Activated CD4-positive, alpha-beta T cell treated with anti-CD3 and anti-CD28 coated beads, Interleukin-2, Interleukin-6, amounts not matched to agents 100 ng/mL and 50 ng/mL, durations not matched to agents 16 hours and 8 hours (primary cell): ENCODE results near the gene EXOSC1.
"Not testable (repeated sequence)": the region's sequence is repeated elsewhere in the genome, so short reads cannot be mapped to it uniquely, and the experiment has no call there.

Experiments used
- DNase-seq: peaks from one replicate; pipeline ENCODE4 v3.0.0-alpha.2; 2020

The EXOSC1 gene, protein sequence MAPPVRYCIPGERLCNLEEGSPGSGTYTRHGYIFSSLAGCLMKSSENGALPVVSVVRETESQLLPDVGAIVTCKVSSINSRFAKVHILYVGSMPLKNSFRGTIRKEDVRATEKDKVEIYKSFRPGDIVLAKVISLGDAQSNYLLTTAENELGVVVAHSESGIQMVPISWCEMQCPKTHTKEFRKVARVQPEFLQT

DNA sequence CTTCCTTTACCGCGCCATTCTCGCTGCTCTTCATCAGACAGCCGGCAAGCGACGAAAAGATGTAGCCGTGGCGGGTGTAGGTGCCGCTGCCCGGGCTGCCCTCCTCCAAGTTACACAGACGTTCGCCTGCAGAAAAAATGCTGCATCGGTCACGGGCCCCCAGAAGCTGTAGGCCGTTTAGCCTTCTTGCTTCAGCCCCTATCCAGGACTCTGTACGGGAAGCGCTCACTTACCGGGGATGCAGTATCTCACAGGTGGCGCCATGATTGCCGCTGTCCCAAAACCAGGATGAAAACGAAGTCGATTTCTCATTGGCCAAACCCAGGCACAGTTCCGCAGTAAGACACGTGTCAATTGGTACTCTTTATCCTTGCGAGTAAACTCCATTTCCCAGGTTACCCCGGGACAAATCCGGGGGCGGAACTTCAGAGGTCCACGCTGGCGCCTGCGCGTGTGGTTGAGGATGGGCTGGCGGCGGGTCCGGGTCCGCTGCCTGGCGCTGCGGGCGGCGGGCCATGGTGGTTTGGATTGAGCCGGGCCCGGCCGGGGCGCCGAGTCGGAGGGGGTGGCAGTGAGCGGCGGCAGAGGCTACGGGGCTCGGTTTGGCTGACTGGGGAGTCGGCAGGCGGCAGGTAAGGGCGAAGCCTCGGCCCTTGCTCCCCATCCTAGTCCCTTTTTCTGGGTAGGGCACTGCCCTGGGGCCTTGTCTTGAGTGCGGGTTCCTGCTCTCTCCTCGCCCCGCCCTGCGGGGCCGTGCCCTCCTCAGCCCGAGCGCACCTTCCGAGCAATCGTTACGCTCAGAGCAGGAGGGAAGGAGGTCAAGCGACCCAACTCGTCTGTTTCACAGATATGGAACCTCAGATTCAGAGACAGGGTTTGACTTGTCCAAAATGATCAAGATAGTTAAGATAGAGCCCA lies at the start of gene EXOSC1, which contains the start of gene ZDHHC16:
EXOSC1 (minus strand) TSS at position 285 of the 918 bp plus-strand sequence; CDS start at position 264, 21 bp downstream.
ZDHHC16 (plus strand) TSS at position 454 of the 918 bp plus-strand sequence. CDS start 5,501 bp downstream, outside the sequence.
- peak; percentile 97 for DNase-seq

DNA sequence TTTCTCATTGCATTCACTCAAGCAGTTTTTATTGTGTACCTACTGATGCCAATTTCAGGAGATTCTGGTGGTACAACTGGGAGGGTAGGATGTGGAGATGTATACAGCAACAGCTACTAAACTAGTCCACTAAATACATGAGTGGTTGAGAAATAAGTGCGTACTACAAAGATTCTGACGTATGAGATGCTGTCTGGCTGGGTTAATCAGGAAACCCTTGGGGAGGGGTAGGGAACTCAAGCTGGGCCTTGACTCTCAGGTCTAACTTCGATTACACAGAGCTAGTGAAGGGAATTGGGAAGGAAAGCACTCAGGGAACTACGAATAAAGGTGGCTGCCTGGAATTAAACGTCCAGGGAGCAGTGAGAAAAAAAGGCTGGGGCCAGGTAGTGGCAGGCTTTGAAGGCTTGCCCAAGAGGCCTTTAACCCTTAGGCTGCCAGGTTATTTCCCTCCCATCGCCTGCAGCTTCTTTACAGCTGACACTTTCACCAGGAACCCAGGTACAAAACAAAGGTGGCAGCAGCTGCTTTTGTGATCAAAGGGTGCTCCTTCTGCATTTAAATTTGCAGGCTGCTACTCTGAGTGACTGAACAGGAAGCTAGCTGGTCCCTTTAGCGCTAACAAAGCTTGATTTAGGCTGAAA lies 49.2 kb upstream of the EXOSC1 start:
- no peak for DNase-seq

DNA sequence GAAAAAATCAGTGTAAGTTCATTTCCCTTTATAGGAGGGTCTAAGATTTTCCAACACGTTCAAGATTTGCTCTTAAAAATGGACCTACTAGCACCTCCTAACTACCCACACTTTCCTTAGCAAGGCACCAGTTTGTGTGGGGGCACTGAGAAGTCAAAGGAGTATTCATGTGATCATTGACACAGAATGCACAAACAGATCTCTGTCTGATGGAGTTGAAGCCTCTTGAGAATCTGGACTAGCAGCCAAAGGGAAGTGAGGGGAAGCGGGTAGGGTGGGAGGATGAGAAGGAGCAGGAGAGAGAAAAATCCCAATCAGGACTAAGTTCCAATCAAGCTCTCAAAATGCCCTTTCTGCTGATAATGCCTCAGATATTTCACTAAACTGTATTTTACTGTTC lies 48.3 kb upstream of the EXOSC1 start:
- no peak for DNase-seq

DNA sequence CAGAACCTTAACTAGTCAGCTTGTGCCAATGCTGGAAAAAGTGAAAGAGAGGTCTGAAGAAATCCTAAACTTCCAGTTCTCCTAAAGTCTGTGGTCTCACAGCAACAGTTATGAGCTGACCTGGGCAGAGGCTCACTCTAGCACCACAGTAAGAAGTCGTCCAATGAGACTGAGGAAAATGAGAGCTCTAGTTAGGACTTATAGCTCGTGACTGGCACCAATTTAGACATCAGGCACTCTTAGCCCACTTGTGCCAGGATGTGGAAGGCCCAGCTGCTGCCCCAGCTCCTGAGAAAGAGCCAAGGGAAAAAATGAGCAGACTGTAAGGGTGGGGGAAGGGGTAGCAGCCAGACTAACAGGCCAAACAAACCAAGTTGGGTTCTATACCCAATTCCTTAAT lies 44.8 kb upstream of the EXOSC1 start:
- DNase-seq = no peak

DNA sequence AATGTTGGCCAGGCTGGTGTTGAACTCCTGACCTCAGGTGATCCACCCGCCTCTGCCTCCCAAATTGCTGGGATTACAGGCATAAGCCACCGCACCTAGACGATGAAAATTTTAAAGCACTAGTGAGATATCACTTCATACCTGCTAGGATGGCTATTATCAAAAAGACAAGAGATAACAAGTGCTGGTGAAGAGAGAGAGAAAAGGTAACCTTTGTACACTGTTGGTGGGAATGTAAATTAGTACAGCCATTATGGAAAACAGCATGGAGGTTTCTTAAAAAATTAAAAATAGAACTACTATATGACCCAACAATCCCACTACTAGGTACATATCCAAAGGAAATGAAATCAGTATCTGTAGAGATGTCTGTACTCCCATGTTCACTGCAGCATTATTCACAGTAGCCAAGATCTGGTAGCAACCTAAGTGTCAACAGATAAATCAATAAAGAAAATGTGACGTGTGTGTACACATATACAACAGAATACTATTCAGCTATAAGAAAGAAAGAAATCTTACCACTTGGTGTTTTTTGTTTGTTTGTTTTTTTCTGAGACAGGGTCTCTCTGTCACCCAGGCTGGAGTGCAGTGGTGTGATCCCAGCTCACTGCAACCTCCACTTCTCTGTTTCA lies 40.0 kb upstream of the EXOSC1 start:
- DNase-seq = no peak

DNA sequence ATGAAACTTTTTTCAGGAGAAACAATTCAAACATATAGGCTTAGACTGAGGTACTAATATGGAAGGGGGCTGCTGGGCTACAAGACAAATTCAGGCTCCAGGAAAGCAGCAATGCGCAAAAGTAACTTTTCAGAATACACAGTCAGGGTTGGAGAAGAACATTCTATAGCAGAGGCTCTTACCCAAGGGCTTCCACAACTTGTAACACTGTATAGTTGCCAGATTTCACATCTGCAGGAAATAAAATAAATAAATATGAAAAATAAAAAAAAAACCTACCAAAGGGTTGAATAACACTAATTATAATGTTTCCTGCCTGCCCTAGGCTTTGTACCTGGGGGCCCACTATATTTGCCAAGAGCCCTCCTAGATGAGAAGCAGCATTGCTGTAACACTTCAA lies 38.1 kb upstream of the EXOSC1 start:
- DNase-seq = no peak

DNA sequence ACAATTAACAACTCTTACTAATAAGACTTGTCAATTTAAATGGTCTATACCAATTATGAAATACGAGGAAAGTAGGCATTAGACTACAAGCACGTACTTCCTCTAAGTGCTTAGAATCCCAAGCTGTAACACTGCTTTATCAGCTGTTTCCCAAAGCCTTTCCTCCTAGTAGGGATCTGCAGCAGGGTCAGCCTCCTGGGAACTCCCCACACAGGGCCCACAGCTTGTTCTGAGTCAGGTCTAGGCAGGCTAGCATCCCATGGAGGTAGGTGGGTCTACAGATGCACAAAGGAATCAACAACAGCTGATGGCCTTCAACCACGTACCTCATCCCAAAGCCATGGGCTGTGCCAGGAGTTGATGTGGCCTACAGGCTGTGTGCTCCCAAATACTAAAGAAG lies 37.7 kb upstream of the EXOSC1 start:
- DNase-seq = no peak

DNA sequence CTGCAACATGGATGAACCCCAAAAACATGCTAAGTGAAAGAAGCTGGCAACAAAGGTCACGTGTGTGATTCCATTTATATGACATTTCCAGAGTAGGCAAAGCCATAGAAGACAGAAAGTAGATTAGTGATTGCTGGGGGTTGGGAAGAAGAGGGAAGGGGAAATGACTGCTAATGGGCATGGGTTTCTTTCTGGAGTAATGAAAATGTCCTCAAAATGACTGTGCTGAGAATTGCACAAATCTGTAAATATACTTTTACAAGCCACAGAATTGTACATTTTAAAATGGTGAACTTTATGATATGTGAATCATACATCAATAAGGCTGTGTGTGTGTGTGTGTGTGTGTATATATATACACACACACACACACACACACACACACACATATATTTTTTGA lies 36.6 kb upstream of the EXOSC1 start:
- DNase-seq = no peak

DNA sequence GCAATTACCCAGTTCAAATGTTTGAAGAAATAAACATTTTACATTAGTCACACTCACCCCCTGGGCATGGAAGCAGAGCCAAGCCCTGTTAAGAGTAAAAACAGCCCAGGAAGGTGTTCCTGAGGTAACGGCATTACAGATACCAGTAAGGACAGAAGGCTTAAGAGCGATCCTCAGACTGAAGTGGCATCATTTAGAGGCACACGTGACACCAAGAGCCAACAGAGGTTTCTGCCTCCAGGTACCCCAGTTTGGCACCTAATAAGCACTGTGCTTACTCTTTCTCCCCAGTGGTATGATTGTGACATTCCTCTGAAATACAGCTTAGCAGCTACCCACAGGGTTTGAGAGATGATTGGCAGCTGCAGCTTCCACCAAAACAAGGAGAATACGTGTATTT lies 35.3 kb upstream of the EXOSC1 start:
- DNase-seq = no peak

DNA sequence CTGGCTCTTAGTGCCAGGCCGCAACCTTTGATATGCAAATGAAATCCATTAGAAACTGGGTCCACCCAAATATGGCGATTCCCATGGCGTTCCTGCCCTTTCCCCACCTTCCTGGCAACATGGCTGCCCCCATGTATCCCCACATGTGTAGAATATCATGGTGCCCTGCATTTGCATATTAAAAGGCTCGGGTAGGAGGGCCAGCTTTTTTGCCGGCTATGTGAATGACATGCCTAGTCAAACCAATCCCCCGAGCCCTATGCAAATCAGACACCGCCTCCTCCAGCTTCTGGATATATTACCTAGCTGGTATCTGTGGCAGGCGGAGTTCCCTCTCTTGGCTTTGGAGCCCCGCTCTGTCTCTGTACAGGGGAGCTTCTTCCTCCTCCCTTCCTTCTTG lies 34.1 kb upstream of the EXOSC1 start:
- no peak for DNase-seq

DNA sequence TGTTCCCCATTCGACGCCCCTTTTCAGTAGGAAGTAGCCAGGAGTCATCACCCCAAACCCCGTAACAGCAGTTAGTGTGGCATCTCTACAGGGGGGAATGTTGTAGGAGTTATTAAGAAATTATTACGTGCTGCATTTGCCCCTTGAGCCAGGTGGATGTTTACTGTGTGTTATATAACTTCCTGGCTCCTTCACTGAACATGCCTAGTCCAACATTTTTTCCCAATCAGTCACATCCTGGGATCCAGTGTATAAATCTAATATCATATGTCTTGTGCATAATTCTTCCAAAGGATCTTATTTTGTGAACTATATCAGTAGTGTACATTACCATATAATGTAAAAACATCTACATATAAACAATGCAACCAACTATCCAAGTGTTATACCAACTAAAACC lies 33.6 kb upstream of the EXOSC1 start:
- DNase-seq = not testable (repeated sequence)

DNA sequence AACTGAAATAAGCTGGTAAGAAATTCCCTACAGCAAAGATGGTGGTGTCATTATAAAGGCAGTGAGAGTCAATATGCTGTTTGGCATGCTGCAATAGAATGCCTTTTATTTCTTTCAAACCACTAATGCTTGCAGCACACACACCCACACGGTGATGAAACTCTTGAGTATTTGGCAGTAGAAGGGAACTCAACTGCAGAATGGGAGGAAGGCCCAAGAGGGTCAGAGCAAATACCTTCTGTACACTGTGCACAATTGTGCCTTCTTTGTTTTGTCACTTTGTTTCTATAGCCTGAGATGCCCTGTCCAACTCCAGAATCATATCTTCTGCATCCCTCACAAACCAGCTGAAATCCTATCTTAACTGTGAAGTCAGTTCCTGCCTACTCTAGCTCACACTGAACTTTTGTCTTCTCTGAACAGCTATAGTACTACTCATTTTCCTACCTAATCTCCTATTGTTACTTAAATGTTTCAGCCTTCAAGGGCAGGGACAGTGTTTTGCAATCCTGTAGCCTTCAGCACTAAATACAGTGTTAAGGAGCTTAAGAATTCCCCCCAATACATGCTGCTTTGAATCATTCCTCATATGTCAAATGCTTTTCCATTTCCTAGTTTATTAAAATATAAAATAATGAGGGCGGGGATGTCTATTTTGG lies 30.3 kb upstream of the EXOSC1 start:
- DNase-seq = no peak

DNA sequence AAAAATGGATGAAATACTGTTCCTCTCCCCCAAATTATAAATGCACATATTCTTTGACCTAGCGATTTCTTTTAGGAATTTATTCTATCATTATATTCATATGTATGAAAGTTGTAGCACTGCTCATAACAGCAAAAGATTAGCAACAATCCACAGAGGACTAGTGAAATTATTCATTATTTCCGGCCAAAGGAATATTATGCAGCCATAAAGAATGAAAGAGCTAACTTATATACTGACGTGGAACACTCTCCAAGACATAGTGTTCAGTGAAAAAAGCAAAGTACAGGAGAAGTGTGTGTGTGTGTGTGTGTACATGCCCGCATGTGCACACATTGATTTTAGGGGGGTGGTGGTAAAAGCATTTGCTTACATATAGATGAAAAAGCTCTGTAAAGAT lies 29.1 kb upstream of the EXOSC1 start:
- DNase-seq = no peak

DNA sequence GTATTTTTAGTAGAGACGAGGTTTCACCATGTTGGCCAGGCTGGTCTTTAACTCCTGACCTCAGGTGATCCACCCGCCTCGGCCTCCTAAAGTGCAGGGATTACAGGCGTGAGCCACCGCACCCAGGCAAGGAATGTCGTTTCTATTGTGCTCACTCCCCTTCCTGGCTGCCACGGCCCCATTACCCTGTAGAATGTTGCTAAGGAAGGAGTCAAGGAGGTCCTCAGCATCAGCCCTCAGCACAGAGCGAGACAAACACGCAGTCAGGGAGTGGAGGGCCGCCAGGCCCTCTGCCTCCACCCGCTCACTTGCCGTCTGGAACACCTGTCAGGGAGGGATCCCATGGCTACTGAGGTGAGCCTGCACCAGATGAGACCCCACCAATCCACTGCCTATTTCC lies 23.0 kb upstream of the EXOSC1 start:
- DNase-seq = not testable (repeated sequence)

DNA sequence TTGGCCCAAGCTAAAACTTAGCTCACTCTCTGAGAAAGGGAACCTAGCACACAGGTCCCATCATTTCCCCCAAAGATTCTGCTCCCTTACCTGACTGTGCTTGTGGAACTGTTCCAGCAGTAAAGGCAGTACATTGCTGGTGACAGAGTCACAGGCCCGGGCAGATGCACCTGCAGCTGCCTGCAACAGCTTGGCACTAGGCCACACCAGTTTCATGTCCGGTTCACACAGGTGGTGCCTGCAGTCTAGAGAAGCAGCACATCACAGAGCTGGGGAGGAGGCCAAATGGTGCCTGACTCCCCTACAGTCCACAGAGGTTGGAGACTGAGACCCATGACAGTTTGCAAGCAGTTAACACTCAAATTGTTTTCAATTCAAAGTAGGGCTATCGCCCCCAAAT lies 22.4 kb upstream of the EXOSC1 start:
- DNase-seq = no peak

DNA sequence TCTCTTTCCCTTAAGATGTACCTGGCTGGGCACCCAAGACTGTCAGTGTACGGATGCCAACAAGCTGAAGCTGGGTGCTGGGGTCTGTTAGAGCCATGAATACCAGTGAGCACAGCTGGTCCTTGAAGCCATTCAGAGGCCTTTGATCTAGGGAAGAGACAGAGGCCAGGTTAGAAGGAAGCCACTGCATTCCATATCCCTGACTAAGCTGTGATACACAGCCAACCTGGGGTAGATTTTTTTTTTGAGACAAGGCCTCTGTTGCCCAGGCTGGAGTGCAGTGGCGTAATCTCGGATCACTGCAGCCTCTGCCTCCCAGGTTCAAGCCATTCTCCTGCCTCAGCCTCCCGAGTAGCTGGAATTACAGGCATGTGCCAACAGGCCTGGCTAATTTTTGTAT lies 20.9 kb upstream of the EXOSC1 start:
- no peak for DNase-seq

DNA sequence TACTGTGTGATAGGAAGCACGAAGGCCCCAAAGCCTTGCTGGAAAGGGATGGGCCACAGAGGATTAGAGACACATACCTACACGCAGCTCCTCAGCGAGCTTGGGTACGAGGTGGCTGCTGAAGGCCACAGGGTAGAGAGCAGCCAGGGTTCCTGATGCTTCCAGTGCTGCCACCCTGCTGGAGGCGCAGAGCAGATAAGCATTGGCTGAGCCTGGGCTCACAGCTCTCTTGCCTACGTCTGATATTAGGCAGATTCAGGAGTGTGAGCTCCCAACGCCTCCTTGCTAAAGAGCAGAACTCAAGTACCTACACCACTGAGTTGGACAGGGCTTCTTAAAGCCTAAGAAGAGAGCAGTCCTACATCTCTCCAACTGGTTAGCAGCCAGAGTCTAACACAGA lies 20.2 kb upstream of the EXOSC1 start:
- DNase-seq = no peak

DNA sequence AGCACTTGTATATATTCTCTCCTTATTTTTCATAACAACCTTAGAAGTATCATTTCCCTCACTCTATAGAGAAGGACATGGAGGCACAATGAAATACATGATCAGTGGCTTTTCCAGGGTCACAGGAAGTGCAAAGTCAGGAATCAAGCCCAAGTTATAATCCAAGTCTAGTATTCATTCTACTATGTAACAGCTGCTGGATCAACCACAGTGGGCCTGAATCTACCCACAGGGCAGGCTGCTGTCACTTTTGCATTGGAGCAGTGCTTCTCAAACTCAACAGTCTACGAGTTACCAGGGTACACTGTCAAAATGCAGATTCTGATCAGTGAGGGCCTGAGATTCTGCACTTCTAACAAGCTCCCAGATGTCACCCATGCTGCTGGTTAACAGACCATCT lies 18.4 kb upstream of the EXOSC1 start:
- DNase-seq = no peak

DNA sequence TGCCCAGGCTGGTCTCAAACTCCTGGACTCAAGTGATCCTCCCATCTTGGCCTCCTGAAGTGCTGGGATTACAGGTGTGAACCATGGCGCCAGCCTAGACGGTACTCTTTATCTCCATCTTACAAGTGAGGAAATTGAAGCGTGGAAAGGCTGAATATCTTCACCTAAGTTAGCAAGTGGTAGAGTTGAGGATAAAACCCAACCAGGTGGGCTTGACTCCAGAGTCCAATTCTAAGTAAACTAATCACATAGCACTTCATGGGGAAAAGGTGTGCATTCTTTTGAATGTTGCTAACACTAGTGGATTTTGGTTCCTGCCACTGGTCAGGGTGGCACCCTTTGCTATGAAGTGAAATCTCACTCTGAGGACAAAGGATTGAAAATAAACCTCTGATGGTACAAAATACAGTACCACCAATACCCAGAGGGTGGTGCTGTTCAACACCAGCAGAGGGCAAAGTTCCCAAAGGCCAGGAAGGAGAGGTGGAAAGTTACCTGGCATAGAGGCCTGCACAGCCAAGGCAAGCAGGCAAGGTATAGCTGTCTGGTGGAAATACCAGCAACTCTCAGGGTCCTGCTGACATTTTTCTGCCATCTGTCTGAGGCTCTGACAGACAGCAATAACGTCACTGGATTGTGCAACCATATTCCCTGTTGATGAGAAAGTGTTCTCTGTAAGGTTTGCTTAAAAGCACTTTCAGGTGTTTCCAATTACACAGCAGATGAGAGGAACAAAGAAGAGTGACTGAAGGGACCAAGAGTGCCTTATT lies 17.7 kb upstream of the EXOSC1 start:
- DNase-seq = peak; percentile 45

DNA sequence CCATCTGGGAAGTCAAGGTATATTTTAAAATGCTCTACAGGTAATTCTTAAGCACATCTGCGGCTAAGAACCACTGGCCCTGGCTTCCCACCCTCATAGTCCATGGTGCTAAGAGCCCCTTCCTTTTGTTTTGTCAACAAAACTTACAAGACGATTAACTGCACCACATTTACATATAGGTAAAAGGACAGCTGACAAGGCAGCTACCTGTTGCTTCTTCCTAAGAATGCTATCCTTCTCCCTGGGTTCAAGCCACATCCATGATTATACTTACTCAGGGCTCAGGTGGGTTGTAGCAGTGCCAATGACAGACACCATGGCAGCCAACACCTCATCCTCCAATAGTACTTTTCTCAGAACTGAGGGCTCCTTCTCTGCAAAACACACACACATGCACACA lies 16.5 kb upstream of the EXOSC1 start:
- no peak for DNase-seq

DNA sequence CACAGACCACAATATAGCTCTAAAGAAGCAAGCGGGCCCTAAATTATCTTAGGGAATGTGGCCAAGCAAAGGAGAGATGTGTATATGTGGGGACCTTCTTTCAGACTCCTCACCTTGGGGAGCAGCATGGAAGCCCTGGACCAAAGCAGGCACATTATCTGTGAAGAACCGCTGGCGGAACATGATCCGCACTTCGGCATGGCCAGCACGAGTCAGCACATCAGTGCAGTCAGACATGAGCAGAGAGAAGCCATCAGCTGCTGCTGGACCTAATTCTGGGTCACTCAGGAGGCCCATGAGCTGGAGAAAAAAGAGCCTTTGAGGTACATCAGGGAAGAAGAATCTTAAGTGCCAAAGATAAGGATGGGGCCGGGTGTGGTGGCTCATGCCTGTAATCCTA lies 14.1 kb upstream of the EXOSC1 start:
- DNase-seq = no peak

DNA sequence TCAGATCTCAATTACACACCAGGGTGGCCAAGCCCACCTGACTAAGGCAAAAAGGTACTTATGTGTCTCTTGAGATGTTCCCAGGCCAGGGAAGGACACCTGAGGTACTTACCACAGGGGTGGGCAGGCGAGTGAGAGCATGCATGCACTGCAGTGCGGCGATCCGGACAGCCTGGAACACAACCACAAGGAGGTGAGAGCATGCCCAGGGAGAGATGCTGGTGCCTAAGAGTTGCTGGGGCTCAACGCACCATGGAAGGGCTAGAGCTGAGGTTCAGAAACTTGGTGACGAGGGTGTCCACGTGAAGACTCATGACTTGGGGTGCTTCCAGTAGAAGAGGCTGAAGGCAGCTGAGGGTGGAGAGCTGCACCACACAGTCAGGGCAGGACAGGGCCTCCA lies 13.3 kb upstream of the EXOSC1 start:
- no peak for DNase-seq
